ENCODE results near the gene RNF152.

GRCh38 chr18:61892683-61893308 is at the start of gene RNF152:
- TF ChIP-seq CTCF (tag by site-specific recombination; IDR thresholded peaks at IDR 0.05) = no peak; the same call in 1 of the 2 replicates
- no peak for TF ChIP-seq HOXA7 (CRISPR knock-in tag; IDR thresholded peaks at IDR 0.05; ENCODE audit: borderline replicate concordance)
- no peak for TF ChIP-seq ZNF184 (tag by site-specific recombination; IDR thresholded peaks at IDR 0.05)
- TF ChIP-seq PATZ1 (tag by site-specific recombination; IDR thresholded peaks at IDR 0.05) = no peak
- no peak for TF ChIP-seq ZNF18 (tag by site-specific recombination; IDR thresholded peaks at IDR 0.05)
- no peak for TF ChIP-seq YY1 (tag by site-specific recombination; IDR thresholded peaks at IDR 0.05)
- TF ChIP-seq ATF2 (tag by site-specific recombination; IDR thresholded peaks at IDR 0.05; ENCODE audit: low read depth) = no peak
- TF ChIP-seq ZSCAN4 (tag by site-specific recombination; IDR thresholded peaks at IDR 0.05) = no peak
- no peak for TF ChIP-seq ZSCAN30 (tag by site-specific recombination; IDR thresholded peaks at IDR 0.05)
- TF ChIP-seq ZNF138 (tag by site-specific recombination; IDR thresholded peaks at IDR 0.05; ENCODE audit: borderline replicate concordance) = no peak
- TF ChIP-seq ZEB2 (tag by site-specific recombination; IDR thresholded peaks at IDR 0.05) = no peak
- TF ChIP-seq PRDM10 (tag by site-specific recombination; IDR thresholded peaks at IDR 0.05) = no peak; the same call in 1 of the 2 replicates

All from HEK293 (cell line).